Gastroesophageal sphincter (tissue), 4 donors: Measurements from ENCODE around the gene DNAJC5G. TPM values are rescaled to one million over a fixed set of nuclear protein-coding genes. Genes with fewer than 3 reads are reported as not detected.
"Not testable (repeated sequence)": the region's sequence is repeated elsewhere in the genome, so short reads cannot be mapped to it uniquely, and the experiment has no call there.

Experiments used
- ATAC-seq: fragments of 150-250 bp; one replicate; pipeline ENCODE4 v1.9.1; 2016; ENCODE audit warnings: mild to moderate bottlenecking, moderate library complexity
- H3K27ac ChIP-seq, 4 donors: fragments of 200-600 bp; sonication (generic) in 3 of 4; 1 replicate in 3 of 4; 2 replicates in 1 of 4; pipeline ENCODE4 v1.5.1; 2016 to 2019
- H3K27me3 ChIP-seq: fragments of 200-600 bp; sonication (generic); one replicate; pipeline ENCODE4 v1.5.1; 2019
- H3K36me3 ChIP-seq, 2 donors: fragments of 200-600 bp; sonication (generic); one replicate each; pipeline ENCODE4 v1.5.1; 2019; ENCODE audit warnings: control low read depth in 1 of 2
- H3K4me1 ChIP-seq, 3 donors: fragments of 200-600 bp; sonication (generic); 1 replicate in 2 of 3; 2 replicates in 1 of 3; pipeline ENCODE4 v1.5.1; 2016 to 2019; ENCODE audit warnings: control low read depth in 2 of 3
- H3K4me3 ChIP-seq, 2 donors: fragments of 200-600 bp; sonication (generic); one replicate each; pipeline ENCODE4 v1.5.1; 2019; ENCODE audit warnings: mild to moderate bottlenecking in 1 of 2, moderate library complexity in 1 of 2
- H3K9me3 ChIP-seq, 3 donors: fragments of 200-600 bp; sonication (generic); one replicate each; pipeline ENCODE4 v1.5.1; 2017 to 2019; ENCODE audit warnings: control low read depth in 2 of 3
- CTCF ChIP-seq, 4 experiments: fragments of 200-600 bp in 2 of 4; fragments of 450-650 bp in 2 of 4; sonication (generic) in 1 of 4; IDR thresholded peaks; one replicate each; pipeline ENCODE4 v1.5.1; 2017 to 2019; ENCODE audit warnings: antibody characterized with exemption in 4 of 4, mild to moderate bottlenecking in 2 of 4, moderate library complexity in 2 of 4
- EP300 ChIP-seq: sonication (generic); formaldehyde crosslinking; IDR thresholded peaks from one replicate; pipeline ENCODE4 v1.6.1; 2017; ENCODE audit warnings: antibody characterized with exemption, mild to moderate bottlenecking
- POLR2A ChIP-seq, 2 donors: fragments of 450-650 bp; IDR thresholded peaks; one replicate each; pipeline ENCODE4 v1.6.1; 2017; ENCODE audit warnings: antibody characterized with exemption in 2 of 2, mild to moderate bottlenecking in 2 of 2, moderate library complexity in 1 of 2
- POLR2AphosphoS5 ChIP-seq: sonication (generic); formaldehyde crosslinking; IDR thresholded peaks from one replicate; pipeline ENCODE4 v1.6.1; 2017; ENCODE audit warnings: antibody characterized with exemption
- WGBS, 2 donors: methylation state at CpG; one replicate each; pipeline ENCODE4 v1.1.5; 2018; ENCODE audit warnings: low coverage in 1 of 2; 5-methylcytosine and 5-hydroxymethylcytosine counted together
- total RNA-seq, 4 donors: library from RNA; depleted of rRNA; stranded (reverse); fragments of >200 nt; gene quantifications; one replicate each; pipeline ENCODE4 v1.1.0, GENCODE V29; 2016

DNAJC5G gene
- total RNA-seq, 4 donors from 2014 or later = not detected

GRCh38 chr2:27264253-27264752 lies 10.9 kb upstream of the DNAJC5G start:
- ATAC-seq = no peak

GRCh38 chr2:27264753-27265535 lies 10.3 kb upstream of the DNAJC5G start:
- TF ChIP-seq EP300 (no peak), POLR2AphosphoS5 (no peak), POLR2A (IDR thresholded peaks at IDR 0.05) (no peak), CTCF (IDR thresholded peaks at IDR 0.05) (peak in 3 of 4 experiments; percentile 26 to 57 (median 45))
- H3K27ac ChIP-seq = no peak overlapping the region
- H3K36me3 ChIP-seq = no peaks in the 10 kb centered on the region
- H3K4me1 ChIP-seq = peaks cover 0 to 42% (median 34%) of the 10 kb centered on the region in 3 donors
- ATAC-seq = peak; percentile 64
- H3K9me3 ChIP-seq = no peaks in the 10 kb centered on the region
- peaks cover 100% of the 10 kb centered on the region for H3K27me3 ChIP-seq
- peak overlapping the region in 1 of 2 donors; percentile 55 for H3K4me3 ChIP-seq
- 36% methylated on average over 3 of the region's 56 CpGs; no CpG with 5 or more reads in 1 of the 2 donors for WGBS, 2 donors

More at GRCh38 chr2:27264253-27264752, 10.9 kb upstream of the DNAJC5G start:
- Histone ChIP-seq H3K36me3 (no peaks in the 10 kb centered on the region), H3K27ac (no peak overlapping the region), H3K9me3 (no peaks in the 10 kb centered on the region), H3K4me1 (peaks cover 0 to 42% (median 34%) of the 10 kb centered on the region in 3 donors), H3K4me3 (peak overlapping the region in 1 of 2 donors; percentile 55), H3K27me3 (peaks cover 100% of the 10 kb centered on the region)
- 0 to 1% methylated on average over 11 to 15 of the region's 38 CpGs for WGBS, 2 donors
- no peak for TF ChIP-seq CTCF (IDR thresholded peaks at IDR 0.05)
- no peak for TF ChIP-seq POLR2A (IDR thresholded peaks at IDR 0.05)
- no peak for TF ChIP-seq EP300
- no peak for TF ChIP-seq POLR2AphosphoS5

DNA sequence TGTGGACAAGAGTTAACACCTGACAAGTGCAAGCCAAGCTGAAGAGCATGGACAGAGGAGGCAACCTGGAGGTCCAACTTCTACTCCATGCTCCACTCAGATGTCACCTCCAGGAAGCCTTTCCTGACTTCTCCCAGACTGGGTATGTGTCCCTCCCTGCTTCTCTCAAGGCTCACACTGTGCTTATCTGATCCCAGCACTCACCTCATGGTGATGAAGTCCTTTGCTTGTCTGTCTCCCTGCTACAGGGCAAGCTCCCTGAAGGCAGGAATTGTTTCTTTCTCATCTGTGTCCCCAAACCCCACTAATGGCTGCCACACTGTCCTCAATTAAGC lies 9.7 kb upstream of the DNAJC5G start:
- ATAC-seq = no peak
- TF ChIP-seq POLR2AphosphoS5 (no peak), POLR2A (IDR thresholded peaks at IDR 0.05) (no peak), EP300 (no peak), CTCF (IDR thresholded peaks at IDR 0.05) (no peak)
- H3K27me3 ChIP-seq = peaks cover 100% of the 10 kb centered on the region
- no peak overlapping the region for H3K27ac ChIP-seq
- no peak overlapping the region for H3K4me3 ChIP-seq
- peaks cover 0 to 42% (median 34%) of the 10 kb centered on the region in 3 donors for H3K4me1 ChIP-seq
- H3K36me3 ChIP-seq = no peaks in the 10 kb centered on the region
- H3K9me3 ChIP-seq = no peaks in the 10 kb centered on the region

GRCh38 chr2:27268296-27268695 lies 6.9 kb upstream of the DNAJC5G start:
- not testable (repeated sequence) for H3K27ac ChIP-seq, ATAC-seq, H3K9me3 ChIP-seq, H3K4me3 ChIP-seq, H3K36me3 ChIP-seq
- peaks cover 0 to 22% (median 17%) of the 10 kb centered on the region in 3 donors for H3K4me1 ChIP-seq
- peaks cover 91% of the 10 kb centered on the region for H3K27me3 ChIP-seq
- 77 to 81% methylated on average over 9 to 10 of the region's 13 CpGs for WGBS, 2 donors

DNA sequence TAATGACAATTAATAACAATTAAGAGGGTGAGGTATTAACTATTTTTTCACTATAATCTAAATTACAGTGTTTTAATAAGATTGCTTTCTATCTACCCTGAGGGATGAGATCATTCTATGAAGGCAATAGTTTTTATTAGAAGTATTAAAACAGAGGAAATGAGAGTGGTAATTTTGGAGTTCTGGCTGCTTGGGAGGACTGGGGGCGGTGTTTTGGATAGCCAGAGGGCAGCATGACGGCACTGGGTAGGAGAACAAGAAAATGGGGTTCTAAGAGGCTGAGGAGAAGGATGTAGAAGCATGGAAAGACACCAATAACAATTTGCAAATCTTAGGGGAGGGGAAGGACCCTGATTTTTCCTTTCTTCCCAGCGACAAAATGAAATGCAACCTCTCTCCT lies 5.1 kb upstream of the DNAJC5G start:
- Histone ChIP-seq H3K27me3 (peaks cover 83% of the 10 kb centered on the region), H3K36me3 (no peaks in the 10 kb centered on the region), H3K27ac (no peak overlapping the region), H3K4me3 (no peak overlapping the region), H3K4me1 (peaks cover 0 to 4% (median 0%) of the 10 kb centered on the region in 3 donors), H3K9me3 (no peaks in the 10 kb centered on the region)
- TF ChIP-seq POLR2AphosphoS5 = no peak
- no peak for TF ChIP-seq CTCF (IDR thresholded peaks at IDR 0.05)
- no peak for TF ChIP-seq POLR2A (IDR thresholded peaks at IDR 0.05)
- no peak for TF ChIP-seq EP300
- ATAC-seq = no peak
- WGBS, 2 donors = 50 to 75% methylated on average over 2 to 3 of the region's 3 CpGs
